C1 segment of cervical spinal cord (tissue), 14 donors: Measurements from ENCODE around the gene B9D2.

ENCODE experiments used
- DNase-seq, 14 donors: peaks; one replicate each; lab custom pipeline; 2025; lab: John Stamatoyannopoulos, UW

Gene B9D2

DNA sequence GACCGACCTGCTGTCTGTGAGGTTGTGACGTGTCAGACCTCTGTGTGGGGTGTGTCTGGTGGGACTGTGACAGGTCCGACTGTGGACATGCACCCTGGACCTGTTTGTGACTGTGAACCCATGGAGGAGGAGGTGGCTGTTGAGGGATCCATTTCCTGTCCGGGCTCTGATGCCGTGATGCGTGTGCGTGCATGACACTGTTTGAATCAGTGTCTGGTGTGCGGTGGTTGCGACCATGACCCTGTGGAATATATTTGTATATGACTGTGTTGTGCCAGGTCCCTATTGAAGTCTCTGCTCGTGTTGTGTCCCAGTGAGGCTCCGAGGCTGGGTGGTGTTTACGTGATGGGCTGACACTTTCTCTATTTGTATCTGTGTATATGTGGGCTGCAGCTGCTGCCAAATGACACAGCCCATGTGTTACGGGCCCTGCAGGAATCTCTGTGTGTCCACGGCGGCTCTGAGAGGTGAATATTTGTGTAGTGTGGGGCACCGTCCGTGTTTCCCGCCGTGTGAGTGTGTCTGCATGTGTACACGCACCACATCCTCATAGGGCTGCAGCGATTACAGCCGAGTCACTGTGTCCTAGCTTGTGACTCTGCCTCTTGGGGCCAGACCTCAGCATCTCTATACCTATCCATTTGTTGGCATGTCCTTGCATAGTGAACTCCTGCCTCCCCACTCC, 35.6 kb downstream of the B9D2 start:
- DNase-seq, result peak in 1 of 14 donors; percentile 61

DNA sequence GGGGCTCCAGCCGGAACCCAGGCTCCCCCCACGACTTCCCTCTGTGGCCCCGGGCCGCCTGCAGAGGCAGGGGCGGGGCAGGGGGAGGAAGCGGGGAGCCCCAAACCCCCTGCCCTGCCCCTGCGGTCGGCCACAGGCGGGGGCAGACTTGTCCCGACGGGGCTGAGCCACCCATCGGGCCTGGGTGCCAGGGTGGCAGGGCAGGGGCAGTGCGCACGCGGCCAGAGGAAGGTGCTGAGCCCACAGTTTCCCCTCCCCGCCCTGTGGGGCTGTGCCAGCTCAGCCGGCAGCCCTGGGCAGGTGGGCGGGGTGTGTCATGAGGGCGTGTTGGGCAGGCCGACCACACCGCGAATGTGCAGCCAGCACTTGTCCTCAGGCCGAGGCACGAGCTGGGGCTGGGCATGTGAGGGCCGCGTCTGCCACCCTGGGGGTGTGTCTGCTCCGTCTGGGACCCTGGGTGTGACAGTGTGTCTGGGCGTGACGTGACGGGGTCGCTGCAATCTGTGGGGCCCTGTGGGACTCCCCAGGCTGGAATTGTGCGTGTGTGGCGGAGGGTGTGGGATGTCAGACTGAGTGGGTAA, 36.3 kb downstream of the B9D2 start:
- DNase-seq, result peak in 7 of 14 donors; percentile 13 to 68 (median 51)

DNA sequence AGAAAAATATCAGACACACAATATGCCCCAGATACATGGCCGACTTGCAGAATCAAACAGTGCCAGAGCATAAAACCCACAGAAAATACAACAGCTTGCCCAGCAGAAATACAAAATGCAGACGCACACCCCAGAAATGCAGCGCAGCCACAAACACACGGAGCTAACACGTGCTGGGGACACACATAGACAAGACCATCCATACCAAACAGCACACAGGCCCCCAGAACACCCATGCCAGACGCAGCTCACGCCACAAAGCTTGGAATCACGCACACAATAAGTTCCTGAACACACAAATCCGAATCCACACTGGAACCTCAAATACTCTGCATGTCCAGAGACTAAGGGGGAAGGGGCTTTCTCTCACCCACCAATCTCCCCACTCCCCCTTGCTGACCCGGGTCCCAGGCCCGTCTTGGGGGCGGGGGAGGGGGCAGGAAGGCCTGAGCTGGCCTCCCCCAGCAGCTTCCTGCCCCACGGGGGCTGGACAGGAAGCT, 36.8 kb downstream of the B9D2 start:
- DNase-seq, result no peak

DNA sequence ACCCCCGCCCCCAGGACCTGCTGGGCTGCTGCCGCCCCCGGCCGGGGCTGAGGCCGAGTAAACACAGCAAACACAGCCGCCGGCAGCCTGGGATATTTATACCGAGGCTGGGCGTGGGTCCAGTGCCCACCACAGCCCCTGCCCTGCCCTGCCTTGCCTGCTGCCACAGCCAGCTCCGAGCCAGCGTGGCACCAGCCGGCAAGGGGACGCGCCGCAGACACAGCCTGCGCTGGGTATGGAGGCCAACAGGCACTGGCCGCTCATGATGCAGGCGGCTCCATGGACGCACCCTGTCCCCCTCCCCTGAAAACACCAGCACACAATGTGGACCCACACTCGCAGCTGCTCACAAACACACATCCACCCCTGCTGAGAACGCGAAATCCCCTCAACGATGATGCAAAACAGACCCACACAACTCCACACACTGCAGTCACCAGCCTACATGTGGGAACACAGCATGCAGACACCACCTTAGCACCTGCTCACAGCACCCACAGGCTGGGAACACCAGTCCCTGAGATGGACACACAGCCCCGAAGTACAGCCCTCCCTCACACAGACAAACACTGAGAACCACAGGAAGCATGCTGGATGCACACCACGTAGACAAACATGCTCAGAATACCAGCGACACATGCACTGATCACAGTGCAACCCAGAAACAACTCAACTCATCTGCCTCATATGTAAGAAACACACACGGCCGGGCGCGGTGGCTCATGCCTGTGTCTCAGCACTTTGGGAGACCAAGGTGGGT, 37.8 kb downstream of the B9D2 start:
- peak in 1 of 14 donors; percentile 22 for DNase-seq

DNA sequence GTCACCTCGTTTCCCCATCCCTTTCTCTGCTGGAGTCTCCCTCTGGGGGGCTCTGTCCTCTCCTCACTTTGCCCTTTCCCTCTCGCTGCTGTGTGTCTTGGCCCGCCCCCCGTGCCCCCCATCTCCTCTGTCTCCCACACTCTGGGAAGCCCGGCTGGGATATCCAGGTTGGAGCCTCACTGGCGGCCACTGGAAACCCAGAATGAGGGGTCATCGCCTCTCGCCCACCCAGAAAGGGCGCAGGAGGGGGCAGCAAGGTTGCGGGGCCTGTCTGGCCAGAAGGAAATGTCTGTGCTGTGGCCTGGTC, 38.4 kb downstream of the B9D2 start:
- peak in 3 of 14 donors; percentile 5 to 26 (median 24) for DNase-seq

DNA sequence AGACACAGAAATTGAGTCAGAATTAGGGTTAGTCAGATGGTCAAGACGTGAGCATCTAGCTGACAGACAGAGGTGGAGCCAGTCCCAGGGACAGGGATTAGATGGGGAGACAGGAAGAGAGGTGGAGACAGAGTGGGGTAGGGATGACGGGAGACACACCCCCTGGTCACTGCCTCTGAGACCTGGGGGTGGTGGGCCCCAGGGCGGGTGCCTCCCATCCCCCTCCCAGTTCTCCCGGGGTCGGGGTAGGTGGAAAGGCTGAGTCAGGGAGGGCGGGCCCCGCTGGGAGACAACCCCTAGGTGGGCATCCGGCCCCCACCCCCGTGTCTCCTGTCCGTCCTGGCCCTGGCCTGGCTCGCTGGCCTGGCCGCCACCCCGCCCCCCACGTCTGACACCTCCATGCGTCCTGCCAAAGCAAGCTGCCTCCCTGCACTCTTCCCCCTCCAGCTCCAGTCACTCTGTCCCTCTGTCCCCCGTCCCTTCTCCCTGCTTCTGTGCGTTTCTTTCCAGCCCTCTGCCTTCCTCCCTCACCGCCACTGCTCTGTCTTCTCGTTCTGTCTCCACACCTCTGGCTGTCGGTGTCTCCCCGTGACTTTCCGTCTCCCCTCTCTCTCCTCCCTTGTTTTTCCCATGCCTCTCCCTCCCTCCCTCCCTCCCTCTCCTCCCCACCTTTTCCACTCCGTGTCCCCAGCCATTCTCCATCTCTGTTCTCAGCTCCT, 38.9 kb downstream of the B9D2 start:
- peak in 3 of 14 donors; percentile 9 to 28 (median 18) for DNase-seq

DNA sequence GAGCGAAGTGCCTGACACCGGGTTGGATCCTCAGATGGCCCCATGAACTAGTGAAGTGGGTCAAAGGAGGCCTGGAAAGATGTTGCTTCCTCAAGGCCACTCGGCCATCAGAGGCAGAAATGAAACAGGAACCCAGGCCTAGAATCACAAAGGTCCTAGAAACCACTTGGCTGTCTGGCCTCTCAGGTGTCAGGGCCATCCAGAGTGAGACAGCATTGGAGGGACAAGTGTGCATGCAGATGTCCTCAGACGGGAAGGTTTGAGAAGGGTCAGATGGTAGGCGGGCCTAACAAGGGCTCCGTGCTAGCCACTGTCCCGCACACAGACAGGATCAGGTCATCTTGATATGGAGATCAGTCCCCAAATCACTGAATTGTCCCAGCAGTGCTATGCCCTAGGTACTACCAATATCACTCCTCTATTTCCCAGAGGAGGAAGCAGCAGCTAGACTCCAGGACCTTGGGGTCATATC, 39.7 kb downstream of the B9D2 start:
- peak in 3 of 14 donors; percentile 4 to 16 (median 6) for DNase-seq

DNA sequence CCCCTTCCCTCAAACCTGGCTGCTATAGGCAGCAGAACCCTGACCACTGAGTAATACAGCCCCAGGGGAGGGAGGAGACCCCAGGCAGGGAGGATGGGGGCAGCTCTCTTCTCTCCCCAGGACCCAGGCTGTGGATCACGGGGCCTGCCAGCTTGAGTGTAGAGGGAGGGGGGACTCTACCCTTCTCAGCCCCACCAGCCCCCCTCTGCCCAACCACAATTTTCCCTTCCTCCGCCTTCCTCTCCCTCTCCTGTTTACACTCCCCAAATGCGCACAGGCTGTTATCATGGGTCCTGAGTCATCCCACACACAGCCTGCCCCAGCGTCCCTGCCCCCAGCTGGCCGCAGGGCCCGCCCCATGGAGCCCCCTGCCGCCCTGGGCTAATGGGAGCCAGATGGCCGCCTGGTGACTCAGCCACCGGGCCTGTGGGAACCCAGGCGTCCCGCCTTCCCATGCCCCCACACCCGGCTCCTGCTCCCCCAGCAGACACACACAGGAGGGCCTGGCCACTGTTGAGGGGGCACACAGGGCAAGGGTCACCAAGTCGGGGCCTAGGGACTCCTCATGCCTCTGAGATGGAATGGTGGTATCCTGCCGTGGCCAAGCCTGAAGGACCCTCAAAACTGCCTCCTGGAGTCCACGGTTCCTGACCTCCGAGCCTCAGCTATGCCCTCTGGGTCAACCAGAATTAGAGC, 40.4 kb downstream of the B9D2 start:
- DNase-seq, result peak in 3 of 14 donors; percentile 4 to 54 (median 10)

DNA sequence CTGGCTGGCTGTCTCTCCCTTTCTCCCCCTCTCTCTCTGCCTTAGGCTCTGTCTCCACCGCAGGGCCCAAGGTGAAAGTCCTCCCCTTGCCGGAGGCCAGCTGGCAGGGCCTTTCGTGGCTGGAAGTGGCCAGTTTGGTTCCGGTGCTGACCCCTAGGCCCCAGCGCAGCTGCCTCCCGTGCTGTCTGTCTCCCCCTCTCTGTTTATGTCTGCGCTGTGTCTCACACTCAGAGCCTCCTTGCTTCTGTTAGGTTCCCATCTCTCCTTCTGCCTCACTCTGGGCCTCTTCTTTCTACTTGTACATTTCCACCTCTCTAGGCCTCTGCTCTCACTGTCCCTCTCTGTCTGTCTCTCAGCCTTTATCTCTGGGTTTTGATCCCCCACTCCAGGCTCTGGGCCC, 40.9 kb downstream of the B9D2 start:
- DNase-seq, result no peak

DNA sequence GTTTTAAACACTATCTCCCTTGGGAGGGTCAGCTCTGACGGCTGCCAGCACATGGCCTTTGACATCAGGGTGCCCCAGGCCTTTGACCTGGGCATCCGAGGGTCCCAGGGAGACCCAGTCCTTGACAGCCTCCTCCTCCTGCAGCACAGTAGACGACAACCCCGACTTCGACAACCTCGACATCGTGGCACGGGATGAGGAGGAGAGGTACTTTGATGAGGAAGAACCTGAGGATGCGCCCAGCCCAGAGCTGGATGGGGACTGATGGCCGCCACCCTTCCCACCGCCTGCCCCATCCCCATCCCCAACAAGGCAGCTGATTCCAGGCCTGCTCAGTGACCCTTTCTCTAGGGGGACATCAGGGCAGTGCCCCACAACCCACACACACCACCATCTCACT, 41.5 kb downstream of the B9D2 start:
- no peak for DNase-seq

DNA sequence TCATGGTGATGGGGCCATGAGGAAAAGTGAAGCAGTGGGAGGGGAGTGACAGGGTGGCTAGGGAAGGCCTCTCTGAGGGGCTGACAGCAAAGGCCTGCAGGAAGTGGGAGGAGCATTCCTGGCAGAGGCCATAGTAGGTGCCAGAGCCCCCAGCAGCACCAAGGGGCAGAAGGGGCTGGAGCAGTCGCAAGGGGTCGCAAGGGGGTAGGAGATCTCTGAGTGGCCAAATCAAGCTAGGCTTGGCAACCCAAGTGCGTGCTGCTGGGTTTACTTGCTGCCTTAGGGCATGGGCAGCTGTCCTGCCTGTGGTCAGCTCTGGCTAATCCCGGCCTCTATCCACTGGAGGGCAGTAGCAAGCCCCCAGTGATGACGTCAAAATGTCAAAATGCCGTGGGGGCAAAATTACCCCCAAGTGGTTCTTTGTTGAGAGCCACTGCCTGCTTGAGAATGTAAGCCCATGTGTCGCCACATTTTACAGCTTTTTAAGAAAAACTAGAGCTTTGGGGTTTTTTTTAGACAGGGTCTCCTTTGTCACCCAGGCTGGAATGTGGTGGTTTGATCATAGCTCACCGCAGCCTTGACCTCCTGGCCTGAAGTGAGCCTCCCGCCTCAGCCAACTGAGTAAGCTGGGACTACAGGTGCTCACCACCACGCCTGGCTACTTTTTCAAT, 42.2 kb downstream of the B9D2 start:
- DNase-seq, result peak in 3 of 14 donors; percentile 8 to 29 (median 14)

DNA sequence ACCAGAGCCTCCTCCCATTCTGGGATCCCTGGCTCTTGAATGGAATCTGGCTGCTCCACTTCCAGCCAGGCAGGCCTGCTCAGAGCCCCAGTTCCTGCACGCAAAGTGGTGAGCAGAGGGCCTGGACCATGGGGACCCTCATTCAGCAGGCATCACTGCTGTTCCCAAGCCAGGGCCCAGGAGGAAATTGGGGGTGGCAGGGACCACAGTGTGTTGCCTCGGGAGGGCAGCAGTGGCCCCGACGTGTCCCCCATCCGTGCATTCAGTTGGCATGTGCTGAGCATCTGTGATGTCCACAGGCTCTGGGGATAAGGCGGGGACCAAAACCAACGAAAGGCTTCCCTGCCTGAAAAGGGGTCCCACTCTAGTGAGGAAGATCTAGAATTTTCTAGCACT, 42.7 kb downstream of the B9D2 start:
- no peak for DNase-seq

DNA sequence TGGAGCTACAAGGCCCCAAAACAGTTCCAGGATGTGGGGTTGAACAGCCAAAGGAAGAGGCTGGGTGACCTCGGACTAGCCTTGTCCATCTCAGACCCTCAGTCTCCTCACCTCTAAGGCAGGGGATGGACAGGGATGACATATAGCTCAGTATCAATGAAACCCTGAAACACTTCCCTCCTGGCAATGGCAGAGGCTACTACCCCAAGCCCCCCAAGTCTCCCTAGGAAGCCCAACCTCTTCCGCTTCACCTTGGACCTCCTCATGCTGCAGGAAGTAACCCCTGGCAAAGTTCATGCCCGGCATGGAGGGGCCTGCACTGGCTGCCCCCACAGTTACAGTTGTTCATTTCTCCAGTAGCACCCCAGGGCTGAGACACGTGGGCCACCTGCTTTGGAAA, 43.4 kb downstream of the B9D2 start:
- DNase-seq, result no peak

DNA sequence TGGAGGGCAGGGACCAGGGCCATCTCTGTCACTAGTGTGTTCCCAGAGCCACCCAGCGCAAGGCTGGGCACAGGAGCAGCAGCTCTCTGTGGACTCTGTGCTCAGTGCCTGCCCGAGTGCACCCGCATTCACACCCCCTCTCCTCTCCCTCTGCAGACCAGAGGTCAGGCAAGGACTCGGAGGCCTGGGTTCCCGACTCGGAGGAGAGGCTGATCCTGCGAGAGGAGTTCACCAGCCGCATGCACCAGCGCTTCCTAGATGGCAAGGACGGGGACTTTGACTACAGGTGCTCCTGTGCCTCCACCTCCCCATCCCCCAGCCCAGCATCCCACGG, 43.8 kb downstream of the B9D2 start:
- no peak for DNase-seq

DNA sequence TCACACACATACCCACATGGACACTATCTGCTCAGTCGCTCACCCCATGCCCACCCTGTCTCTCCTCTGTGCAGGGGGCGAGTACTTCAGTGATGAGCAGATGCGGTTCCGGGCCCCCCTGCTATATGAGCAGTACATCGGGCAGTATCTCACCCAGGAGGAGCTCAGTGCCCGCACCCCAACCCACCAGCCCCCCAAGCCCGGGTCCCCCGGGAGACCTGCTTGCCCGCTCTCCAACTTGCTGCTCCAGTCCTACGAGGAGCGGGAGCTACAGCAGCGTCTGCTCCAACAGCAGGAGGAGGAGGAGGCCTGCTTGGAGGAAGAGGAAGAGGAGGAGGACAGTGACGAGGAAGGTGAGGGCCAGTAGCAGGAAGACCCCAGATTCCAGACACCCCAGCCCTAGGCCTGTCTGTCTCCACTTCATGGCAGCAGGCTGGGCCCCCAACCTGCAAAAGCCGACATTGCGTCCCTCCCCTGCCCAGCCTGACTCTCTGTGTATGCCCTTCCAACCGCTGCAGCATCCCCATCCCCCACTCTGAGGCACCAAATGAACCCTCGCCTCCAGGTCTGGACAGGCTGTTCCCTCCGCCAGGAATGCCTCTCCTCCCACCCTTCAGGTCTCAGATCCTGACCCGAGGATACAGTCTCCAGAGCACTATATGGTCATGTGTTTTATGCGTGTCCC, 44.3 kb downstream of the B9D2 start:
- DNase-seq, result no peak

DNA sequence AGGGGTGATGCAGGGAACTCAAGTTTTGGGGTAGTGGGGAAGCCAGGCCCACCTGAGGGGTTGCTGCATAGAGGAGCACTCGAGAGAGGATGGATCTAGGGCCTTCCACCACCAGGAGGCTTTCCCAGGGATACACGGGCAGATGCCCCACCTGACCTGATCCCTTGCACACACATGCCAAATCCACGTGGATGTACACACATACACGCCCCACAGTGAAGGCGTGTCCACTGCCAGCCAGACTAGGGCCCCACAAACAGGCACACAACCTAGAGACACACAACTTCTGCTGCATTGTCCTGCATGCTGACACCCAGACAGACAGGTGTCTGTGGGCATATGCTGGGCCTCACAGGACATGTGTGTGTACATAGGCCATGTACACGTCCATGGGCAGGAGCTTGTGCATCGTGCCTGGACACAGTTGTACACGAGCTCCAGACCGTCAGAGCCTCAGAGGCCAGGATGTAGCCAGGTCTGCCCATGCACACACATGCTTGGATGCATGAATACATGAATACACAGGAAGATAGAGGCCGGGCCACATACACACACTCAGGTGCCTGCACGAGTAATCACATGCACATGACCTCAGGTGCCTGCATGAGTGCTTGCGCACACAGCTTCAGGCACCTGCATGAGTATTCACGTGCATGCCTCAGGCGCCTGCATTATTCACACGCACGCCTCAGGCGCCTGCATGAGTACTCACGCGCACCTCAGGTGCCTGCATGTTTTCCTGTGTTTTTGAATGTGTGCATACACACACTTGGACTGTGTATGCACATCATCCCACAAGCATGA, 45.1 kb downstream of the B9D2 start:
- no peak for DNase-seq

DNA sequence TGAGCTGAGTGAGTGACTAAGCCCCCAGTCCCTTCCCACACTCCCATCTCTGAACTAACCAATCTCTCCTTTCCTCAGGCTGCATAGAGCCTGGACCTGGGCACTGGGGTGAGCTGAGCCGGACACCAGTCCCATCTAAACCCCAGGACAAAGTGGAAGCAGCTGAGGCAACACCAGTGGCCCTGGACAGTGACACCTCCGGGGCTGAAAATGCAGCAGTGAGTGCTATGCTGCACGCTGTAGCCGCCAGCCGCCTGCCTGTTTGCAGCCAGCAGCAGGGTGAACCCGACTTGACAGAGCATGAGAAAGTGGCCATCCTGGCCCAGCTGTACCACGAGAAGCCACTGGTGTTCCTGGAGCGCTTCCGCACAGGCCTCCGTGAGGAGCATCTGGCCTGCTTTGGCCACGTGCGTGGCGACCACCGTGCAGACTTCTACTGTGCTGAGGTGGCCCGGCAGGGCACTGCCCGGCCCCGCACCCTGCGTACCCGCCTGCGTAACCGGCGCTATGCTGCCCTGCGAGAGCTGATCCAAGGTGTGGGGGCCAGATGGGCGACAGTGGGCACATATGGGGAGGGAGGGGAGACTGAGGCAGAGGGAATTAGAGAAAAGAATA, 47.5 kb downstream of the B9D2 start:
- no peak for DNase-seq

DNA sequence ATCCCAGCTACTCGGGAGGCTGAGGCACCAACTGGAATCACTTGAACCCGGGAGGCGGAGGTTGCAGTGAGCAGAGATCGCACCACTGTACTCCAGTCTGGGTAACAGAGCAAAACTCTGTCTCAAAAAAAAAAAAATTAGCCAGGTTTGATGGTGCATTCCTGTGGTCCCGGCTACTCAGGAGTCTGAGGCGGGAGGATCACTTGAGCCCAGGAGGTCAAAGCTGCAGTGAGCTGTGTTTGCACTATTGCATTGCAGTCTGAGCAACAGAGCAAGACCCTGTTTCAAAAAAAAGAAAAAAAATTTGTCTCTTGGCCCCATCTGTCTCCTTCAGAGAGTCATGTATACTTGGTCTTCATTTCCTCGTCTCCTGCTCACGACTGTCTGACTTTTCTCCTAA, 52.3 kb downstream of the B9D2 start:
- no peak for DNase-seq

DNA sequence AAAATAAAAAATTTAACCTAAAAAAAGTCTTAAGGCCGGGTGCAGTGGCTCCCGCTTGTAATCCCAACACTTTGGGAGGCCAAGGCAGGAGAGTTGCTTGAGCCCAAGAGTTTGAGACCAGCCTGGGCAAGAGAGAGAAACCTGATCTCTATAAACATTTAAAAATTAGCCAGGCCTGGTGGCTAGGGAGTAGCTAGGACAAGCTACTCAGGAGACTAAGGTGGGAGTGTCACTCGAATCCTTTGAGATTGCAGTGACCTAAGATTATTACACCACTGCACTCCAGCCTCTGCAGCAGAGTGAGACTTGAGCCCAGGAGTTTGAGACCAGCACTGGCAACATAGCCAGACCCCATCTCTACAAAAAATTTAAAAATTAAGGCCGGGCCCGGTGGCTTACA, 52.9 kb downstream of the B9D2 start:
- DNase-seq, result no peak
